ENCODE measurements around the gene BAIAP2.
"Not testable (repeated sequence)": the region's sequence is repeated elsewhere in the genome, so short reads cannot be mapped to it uniquely, and the experiment has no call there.

BAIAP2 gene

GRCh38 chr17:81152288-81152828 lies 117.4 kb downstream of the BAIAP2 start:
- TF ChIP-seq CTCF (IDR thresholded peaks at IDR 0.05) (no peak), ZFX (IDR thresholded peaks at IDR 0.05; ENCODE audit: borderline replicate concordance) (no peak)
- H3K27ac ChIP-seq, result no peak overlapping the region

- no peak overlapping the region for H3K27ac ChIP-seq
- no peak for TF ChIP-seq CTCF (IDR thresholded peaks at IDR 0.05)
- TF ChIP-seq ZFX (IDR thresholded peaks at IDR 0.05; ENCODE audit: borderline replicate concordance), result no peak
Measured at GRCh38 chr17:81153340-81153803, 118.4 kb downstream of the BAIAP2 start.

GRCh38 chr17:81154016-81154415 lies 119.1 kb downstream of the BAIAP2 start:
- H3K27ac ChIP-seq, result not testable (repeated sequence)

GRCh38 chr17:81154961-81155360 lies 120.0 kb downstream of the BAIAP2 start:
- TF ChIP-seq CTCF (IDR thresholded peaks at IDR 0.05) (no peak), ZFX (IDR thresholded peaks at IDR 0.05; ENCODE audit: borderline replicate concordance) (no peak)
- H3K27ac ChIP-seq, result no peak overlapping the region

- H3K27ac ChIP-seq, result no peak overlapping the region
- no peak for TF ChIP-seq CTCF (IDR thresholded peaks at IDR 0.05)
- no peak for TF ChIP-seq ZFX (IDR thresholded peaks at IDR 0.05; ENCODE audit: borderline replicate concordance)
Measured at GRCh38 chr17:81156866-81157805, 122.2 kb downstream of the BAIAP2 start.

GRCh38 chr17:81157848-81158687 lies 123.1 kb downstream of the BAIAP2 start:
- TF ChIP-seq CTCF (IDR thresholded peaks at IDR 0.05) (no peak), ZFX (IDR thresholded peaks at IDR 0.05; ENCODE audit: borderline replicate concordance) (no peak)
- no peak overlapping the region for H3K27ac ChIP-seq

- no peak overlapping the region for H3K27ac ChIP-seq
- TF ChIP-seq ZFX (IDR thresholded peaks at IDR 0.05; ENCODE audit: borderline replicate concordance) (no peak), CTCF (IDR thresholded peaks at IDR 0.05) (no peak)
Measured at GRCh38 chr17:81158688-81159590, 124.0 kb downstream of the BAIAP2 start.
